ENCODE data around the gene SPOCK1.
"Not testable (repeated sequence)": the region's sequence is repeated elsewhere in the genome, so short reads cannot be mapped to it uniquely, and the experiment has no call there.

The SPOCK1 gene

GRCh38 chr5:137290373-137290772 lies 208.8 kb downstream of the SPOCK1 start:
- no peak for DNase-seq

DNA sequence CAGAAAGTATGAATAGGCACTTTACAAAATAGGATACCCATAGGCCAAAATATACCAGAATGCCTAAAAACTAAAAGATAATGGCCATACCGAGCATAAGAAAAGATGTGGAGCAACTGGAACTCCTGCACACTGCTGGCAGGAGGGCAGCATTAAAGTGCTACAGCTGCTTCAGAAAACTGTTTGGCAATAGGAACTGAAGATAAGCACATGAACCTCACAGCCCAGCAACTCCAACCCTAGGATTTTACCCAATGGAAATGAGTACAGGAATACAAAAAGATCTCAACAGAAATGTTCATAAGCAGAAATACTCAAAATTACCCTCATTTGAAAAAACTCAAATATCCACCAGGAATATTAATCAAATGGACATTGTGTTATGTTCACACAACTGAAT lies 209.3 kb downstream of the SPOCK1 start:
- no peak for DNase-seq

GRCh38 chr5:137287569-137287968 lies 211.6 kb downstream of the SPOCK1 start:
- DNase-seq = no peak

DNA sequence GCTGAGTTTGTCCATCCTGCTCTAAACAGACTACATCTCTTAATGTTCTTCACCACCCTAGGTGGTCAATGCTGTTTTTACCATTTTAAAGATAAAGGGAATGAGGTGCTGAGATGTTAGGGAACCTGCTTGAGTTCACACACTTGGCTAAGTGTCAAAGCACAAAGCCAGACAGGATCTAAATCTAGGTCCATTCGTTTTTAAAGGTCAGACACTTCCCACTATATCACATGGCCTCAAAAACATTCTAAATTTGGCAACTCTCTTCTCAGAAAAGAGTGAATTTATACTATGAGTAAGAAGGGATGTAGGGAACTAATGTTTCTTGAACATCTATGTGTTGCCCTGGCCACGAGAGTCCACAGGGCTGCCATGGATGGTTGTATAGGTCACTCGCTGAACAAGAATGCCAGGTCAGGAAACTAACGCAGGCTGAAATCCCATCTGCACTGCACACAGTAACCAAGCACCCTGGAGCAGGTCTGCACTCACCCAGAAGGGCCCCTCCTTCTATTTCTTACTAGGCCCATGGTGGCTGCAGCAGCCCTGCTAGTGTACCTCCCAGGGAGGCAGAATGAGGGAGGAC lies 213.0 kb downstream of the SPOCK1 start:
- no peak for DNase-seq

GRCh38 chr5:137283801-137284200 lies 215.3 kb downstream of the SPOCK1 start:
- DNase-seq = no peak

DNA sequence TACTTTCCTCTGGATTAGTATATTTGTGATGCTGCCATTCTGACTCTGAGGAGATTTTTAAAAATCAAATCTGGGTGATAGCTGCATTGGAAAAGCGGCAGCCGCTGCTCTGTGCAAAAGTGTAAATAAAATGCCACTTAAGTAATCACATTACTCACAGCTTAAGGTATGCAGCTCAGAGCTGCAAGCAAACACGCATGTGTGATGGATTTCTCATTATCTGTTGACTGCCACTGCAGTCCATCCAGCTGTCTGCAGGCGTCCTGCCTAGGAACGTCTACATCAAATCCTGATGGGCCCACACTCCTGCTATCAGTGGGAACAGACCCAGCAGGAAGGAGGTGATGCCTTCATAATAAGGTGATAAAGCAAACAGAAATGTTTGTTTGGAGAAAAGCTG lies 216.9 kb downstream of the SPOCK1 start:
- no peak for DNase-seq

DNA sequence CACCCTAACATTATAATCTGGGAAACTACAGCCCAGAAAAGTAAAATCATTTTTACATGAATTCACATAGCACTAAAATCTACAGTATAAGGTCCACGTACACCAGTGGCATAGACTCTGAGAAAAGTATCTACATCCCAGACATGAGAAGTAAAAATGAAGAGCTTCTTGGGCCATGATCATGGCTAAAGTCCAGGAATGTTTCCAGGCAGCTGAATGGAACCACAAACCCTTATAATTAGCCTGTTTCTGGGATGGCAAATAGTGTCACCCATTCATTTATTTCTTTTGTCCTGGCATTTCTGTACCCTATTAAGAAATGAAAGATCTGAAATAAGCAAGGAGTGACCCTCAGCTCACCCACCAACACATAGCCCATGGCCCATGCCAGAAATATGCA lies 217.9 kb downstream of the SPOCK1 start:
- DNase-seq = no peak

- DNase-seq = no peak
Measured at GRCh38 chr5:137280656-137281055, 218.5 kb downstream of the SPOCK1 start.

DNA sequence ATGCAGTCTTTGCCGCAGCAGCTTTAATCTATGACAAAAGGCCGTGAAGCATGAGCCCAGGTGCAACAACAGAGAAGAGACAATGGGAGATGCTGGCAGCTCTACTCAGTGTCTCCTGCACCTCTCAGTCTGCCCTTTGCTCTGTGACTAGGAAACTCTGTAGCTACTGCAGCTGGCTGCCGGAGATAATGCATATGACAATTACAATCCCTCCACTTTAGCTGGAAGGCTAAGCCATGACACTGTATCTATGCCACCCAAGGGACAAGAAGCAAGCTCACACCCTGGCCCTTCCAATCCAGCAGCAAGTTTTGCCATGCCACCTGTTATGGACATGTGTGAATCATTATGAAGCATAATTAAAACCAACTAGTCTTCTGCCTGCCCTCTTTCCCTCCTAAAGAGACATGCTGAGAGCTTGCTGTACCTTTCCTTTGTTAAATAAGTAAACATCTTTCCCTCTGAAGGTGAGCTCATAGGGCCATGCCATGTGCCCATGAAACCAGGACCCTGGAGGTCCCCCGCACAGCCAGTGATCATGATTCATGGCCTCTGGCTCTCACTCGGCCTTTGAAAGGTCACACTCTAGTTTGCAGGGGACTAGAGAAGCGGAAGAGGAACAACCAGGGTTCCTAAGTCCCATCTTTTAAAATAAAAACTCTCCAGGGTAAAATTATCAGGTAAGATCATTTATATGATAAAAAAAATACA lies 219.4 kb downstream of the SPOCK1 start:
- DNase-seq = no peak

GRCh38 chr5:137278476-137278875 lies 220.7 kb downstream of the SPOCK1 start:
- DNase-seq = no peak

GRCh38 chr5:137275083-137275482 lies 224.0 kb downstream of the SPOCK1 start:
- no peak for DNase-seq

DNA sequence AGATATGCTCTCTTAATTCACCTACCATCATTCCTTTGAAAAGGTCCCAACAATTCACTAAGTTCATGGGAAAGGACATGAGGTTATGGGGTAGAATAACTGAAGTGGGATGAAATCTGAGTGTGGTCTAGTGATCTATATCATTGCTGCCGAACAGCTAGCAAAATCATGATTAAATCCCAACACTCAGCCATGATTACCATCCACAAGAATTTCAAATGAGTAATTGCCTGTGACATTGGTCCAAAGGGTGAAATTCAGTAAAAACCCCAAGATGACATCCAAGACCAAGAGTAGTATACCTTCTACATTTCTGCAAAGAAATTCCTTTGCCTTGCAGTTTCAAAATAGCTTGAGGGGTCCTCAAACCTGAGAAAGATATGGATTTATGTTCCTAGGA lies 225.6 kb downstream of the SPOCK1 start:
- DNase-seq = no peak

- no peak for DNase-seq
Measured at GRCh38 chr5:137272831-137273230, 226.3 kb downstream of the SPOCK1 start.

GRCh38 chr5:137269946-137270345 lies 229.2 kb downstream of the SPOCK1 start:
- DNase-seq = no peak

- no peak for DNase-seq
Measured at GRCh38 chr5:137269274-137269673, 229.9 kb downstream of the SPOCK1 start.

- DNase-seq = no peak
Measured at GRCh38 chr5:137268646-137269045, 230.5 kb downstream of the SPOCK1 start.

DNA sequence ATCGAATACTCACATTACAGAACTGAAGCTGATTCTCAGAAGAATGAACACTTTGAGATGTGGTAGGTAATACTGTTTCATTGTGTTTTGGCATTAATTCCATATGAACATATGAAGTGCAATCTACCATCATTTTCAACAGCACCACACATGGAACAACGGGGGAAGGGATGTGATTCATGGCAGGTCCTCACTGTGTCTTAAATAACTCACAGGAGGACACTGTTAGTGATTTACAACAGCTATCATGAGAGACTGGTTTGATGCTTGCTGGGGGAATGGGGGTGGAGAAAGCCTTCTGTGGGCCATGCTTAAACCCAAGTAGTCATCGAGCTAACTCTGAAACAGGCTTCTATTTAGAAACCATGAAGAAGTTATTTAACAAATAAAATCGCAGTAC lies 232.9 kb downstream of the SPOCK1 start:
- DNase-seq = no peak

GRCh38 chr5:137265457-137265856 lies 233.7 kb downstream of the SPOCK1 start:
- no peak for DNase-seq

GRCh38 chr5:137264573-137264972 lies 234.6 kb downstream of the SPOCK1 start:
- no peak for DNase-seq

DNA sequence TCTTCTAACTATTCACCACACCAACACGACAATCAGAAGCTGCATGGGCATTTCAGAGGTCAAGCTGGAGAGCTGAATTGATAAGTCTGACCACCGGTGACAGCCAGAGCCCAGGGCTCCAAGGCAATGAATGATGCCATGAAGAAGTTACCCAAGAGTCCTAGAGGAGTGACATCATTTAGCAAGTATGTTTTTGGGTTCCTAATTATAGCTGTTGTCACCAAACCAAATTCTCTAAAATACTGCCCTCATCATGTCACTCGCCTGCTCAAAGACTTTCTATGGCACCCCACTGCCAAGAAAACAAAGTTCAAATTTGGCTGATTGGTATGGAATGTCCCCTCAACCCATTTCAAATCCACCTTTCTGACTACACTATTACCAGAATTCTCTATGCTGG lies 235.1 kb downstream of the SPOCK1 start:
- no peak for DNase-seq

DNA sequence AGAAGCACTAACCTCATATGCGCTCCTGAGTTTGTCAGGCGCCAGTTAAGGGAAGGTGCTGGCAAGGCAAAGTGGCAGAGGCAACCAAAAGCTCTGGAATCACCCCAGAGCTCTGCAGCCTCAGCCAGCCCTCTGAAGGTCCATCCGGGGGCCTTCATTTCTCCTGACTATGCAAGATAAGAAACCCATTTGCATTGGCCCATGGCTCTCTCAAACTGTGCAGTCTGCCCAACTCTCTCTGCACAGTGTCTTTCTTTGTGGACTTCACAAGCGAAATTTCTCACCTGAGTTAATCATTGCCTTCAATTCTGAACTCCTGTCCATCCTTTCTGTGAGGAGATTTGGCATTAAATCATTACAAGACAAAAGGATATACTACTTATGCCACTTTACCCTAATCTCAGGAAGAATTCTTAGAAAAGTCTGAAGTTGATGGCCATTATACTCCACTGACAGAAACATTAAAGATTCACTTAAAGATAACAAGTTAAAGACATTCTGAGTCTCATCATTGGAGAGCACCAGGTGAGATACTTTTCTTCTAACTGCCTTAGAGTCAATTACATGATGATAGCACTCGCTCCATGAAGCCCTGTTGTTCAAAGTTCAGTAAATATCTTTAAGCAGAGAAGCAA lies 235.6 kb downstream of the SPOCK1 start:
- no peak for DNase-seq

GRCh38 chr5:137262818-137263217 lies 236.3 kb downstream of the SPOCK1 start:
- no peak for DNase-seq

DNA sequence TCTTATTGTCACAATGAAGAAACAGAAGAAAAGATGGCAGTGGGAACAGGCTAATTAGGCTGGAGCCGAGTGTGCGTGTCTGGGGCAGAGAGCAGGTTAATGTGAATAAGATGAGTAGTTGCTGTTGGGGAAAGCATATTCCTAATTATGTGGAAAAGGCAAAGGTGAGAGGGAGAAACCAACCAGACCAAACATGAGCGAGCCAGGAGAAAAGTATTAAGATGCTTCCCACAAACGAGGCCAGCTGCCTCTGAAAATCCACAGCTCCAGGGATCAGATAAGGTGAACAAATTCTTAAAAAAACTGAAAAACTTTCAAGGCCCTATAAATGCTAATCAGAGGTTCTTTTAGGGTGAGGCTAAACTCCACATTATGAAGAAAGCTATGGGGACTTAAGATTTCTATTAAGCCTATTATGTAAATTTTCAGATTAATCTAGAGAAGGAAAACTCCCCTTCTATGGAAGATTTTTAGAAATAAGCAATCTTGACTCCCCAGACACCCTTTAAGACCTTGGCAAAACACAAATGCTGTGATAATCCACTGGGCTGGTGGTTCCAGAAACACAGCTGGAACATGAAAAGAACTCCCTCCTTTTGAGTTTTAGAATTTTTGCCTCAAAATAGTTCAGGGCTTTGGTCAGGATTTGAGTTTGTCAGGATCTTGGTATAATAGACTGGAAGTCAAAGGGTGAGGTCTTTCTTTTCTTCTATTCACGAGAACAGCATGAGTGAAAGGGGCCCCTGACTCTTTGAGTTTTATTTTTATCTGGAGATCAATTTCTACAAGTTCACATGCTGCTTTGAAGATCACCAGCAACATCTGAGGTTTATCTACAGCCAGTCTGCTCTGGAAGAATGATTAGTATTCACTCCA lies 238.1 kb downstream of the SPOCK1 start:
- no peak for DNase-seq

- DNase-seq = not testable (repeated sequence)
Measured at GRCh38 chr5:137259115-137259514, 240.0 kb downstream of the SPOCK1 start.

All from stimulated activated CD4-positive, alpha-beta T cell treated with anti-CD3 and anti-CD28 coated beads, Interleukin-15, amount 100 ng/mL, for 24 hours (primary cell).